Endodermal cell (in vitro differentiated cells): Measurements from ENCODE around the gene PPP1R14C. TPM values are rescaled to one million over a fixed set of nuclear protein-coding genes. Genes with fewer than 3 reads are reported as not detected.

Experiments used
- DNase-seq: peaks from one replicate; pipeline ENCODE4 v3.0.0-alpha.2; 2017
- H3K27ac ChIP-seq: 2 replicates; pipeline ENCODE4 v1.5.1; 2013; ENCODE audit warnings: mild to moderate bottlenecking, low read depth, low read length, moderate library complexity
- H3K27me3 ChIP-seq: 2 replicates; pipeline ENCODE4 v1.6.1; 2013; ENCODE audit warnings: mild to moderate bottlenecking, low read length, moderate library complexity; ENCODE audit not compliant: insufficient read depth, control insufficient read depth, poor library complexity, severe bottlenecking
- H3K36me3 ChIP-seq: 2 replicates; pipeline ENCODE4 v1.7.0; 2013; ENCODE audit warnings: mild to moderate bottlenecking, low read length, moderate library complexity; ENCODE audit not compliant: control insufficient read depth, insufficient read depth
- H3K4me1 ChIP-seq: one replicate; pipeline ENCODE4 v1.7.0; 2013; ENCODE audit warnings: low read length; ENCODE audit not compliant: control insufficient read depth, insufficient read depth
- H3K4me3 ChIP-seq: 2 replicates; pipeline ENCODE4 v1.5.1; 2013; ENCODE audit warnings: mild to moderate bottlenecking, low read length, moderate library complexity
- H3K9ac ChIP-seq: 2 replicates; pipeline ENCODE4 v1.6.1; 2013; ENCODE audit warnings: mild to moderate bottlenecking, low read length, moderate library complexity; ENCODE audit not compliant: poor library complexity, severe bottlenecking; ENCODE audit errors: extremely low read depth
- H3K9me3 ChIP-seq: 2 replicates; pipeline ENCODE4 v1.6.1; 2013; ENCODE audit warnings: mild to moderate bottlenecking, low read length, moderate library complexity; ENCODE audit not compliant: control insufficient read depth
- H3K27ac Mint-ChIP-seq: 2 replicates; pipeline ENCODE4 v1.8.0; 2020; ENCODE audit warnings: mixed read lengths
- H3K27me3 Mint-ChIP-seq: 2 replicates; pipeline ENCODE4 v1.8.0; 2021; ENCODE audit warnings: mild to moderate bottlenecking, mixed read lengths; ENCODE audit not compliant: insufficient read depth
- H3K36me3 Mint-ChIP-seq: 2 replicates; pipeline ENCODE4 v1.8.0; 2020; ENCODE audit warnings: low read depth, mixed read lengths
- H3K4me1 Mint-ChIP-seq: 2 replicates; pipeline ENCODE4 v1.8.0; 2020; ENCODE audit warnings: mixed read lengths
- H3K4me3 Mint-ChIP-seq: 2 replicates; pipeline ENCODE4 v1.8.0; 2020; ENCODE audit warnings: mild to moderate bottlenecking, moderate library complexity, mixed read lengths
- H3K9me3 Mint-ChIP-seq: 2 replicates; pipeline ENCODE4 v1.8.0; 2020; ENCODE audit warnings: mild to moderate bottlenecking, mixed read lengths
- CTCF ChIP-seq: fragments of 200-600 bp; sonication (generic); conservative IDR thresholded peaks from 2 replicates; pipeline ENCODE4 v1.5.0; 2021; ENCODE audit warnings: antibody characterized with exemption, mild to moderate bottlenecking
- WGBS, 2 experiments: methylation state at CpG; one replicate each; pipeline versions ENCODE4 v1.1.5 to v1.1.7; 2013; ENCODE audit warnings: missing lambda C conversion rate in 2 of 2, mixed read lengths in 1 of 2; ENCODE audit not compliant: insufficient coverage in 1 of 2, insufficient read length in 1 of 2; 5-methylcytosine and 5-hydroxymethylcytosine counted together
- total RNA-seq, 2 donors: library from RNA; stranded (reverse); fragmentation: NEBNext Ultra II Directional in 1 of 2; extraction: Animal tissue kit (Norgen Biotek cat#: 25700) in 1 of 2; gene quantifications; 2 replicates in 1 of 2; 3 replicates in 1 of 2; pipeline ENCODE4 v1.2.1, GENCODE V29; 2021

Gene PPP1R14C
- total RNA-seq, 2 donors from 2014 or later: 0.20 to 0.29 TPM

- H3K36me3 ChIP-seq: no peaks in the 10 kb centered on the region
- Mint-ChIP-seq H3K4me1 (no peaks in the 10 kb centered on the region), H3K36me3 (no peaks in the 10 kb centered on the region), H3K27me3 (peaks cover 6% of the 10 kb centered on the region), H3K4me3 (no peak overlapping the region), H3K27ac (no peak overlapping the region), H3K9me3 (peaks cover under 1% of the 10 kb centered on the region)
- no peaks in the 10 kb centered on the region for H3K27me3 ChIP-seq
- 100% methylated on average over 1 of the region's 1 CpG; no CpG with 5 or more reads in 1 of the 2 experiments for WGBS, 2 experiments
- no peak for DNase-seq
- no peaks in the 10 kb centered on the region for H3K4me1 ChIP-seq
- no peak overlapping the region for H3K9ac ChIP-seq
- no peak overlapping the region for H3K27ac ChIP-seq
- H3K9me3 ChIP-seq: no peaks in the 10 kb centered on the region
- H3K4me3 ChIP-seq: no peak overlapping the region
- no peak for TF ChIP-seq CTCF
Measured at GRCh38 chr6:150280703-150281102, 137.9 kb downstream of the PPP1R14C start.

GRCh38 chr6:150281767-150282166, 138.9 kb downstream of the PPP1R14C start:
- TF ChIP-seq CTCF: no peak
- H3K27me3 ChIP-seq: no peaks in the 10 kb centered on the region
- DNase-seq: no peak
- Mint-ChIP-seq H3K27ac (no peak overlapping the region), H3K9me3 (peaks cover 7% of the 10 kb centered on the region), H3K4me1 (no peaks in the 10 kb centered on the region), H3K36me3 (no peaks in the 10 kb centered on the region), H3K4me3 (no peak overlapping the region), H3K27me3 (peaks cover 4% of the 10 kb centered on the region)
- H3K4me3 ChIP-seq: no peak overlapping the region
- H3K4me1 ChIP-seq: no peaks in the 10 kb centered on the region
- H3K27ac ChIP-seq: no peak overlapping the region
- H3K9me3 ChIP-seq: no peaks in the 10 kb centered on the region
- no peak overlapping the region for H3K9ac ChIP-seq
- no peaks in the 10 kb centered on the region for H3K36me3 ChIP-seq

- H3K4me1 ChIP-seq: no peaks in the 10 kb centered on the region
- Mint-ChIP-seq H3K4me3 (no peak overlapping the region), H3K4me1 (no peaks in the 10 kb centered on the region), H3K36me3 (no peaks in the 10 kb centered on the region), H3K27ac (no peak overlapping the region), H3K9me3 (peaks cover 8% of the 10 kb centered on the region), H3K27me3 (peaks cover 4% of the 10 kb centered on the region)
- H3K9ac ChIP-seq: no peak overlapping the region
- no peak for TF ChIP-seq CTCF
- H3K27me3 ChIP-seq: no peaks in the 10 kb centered on the region
- no peaks in the 10 kb centered on the region for H3K36me3 ChIP-seq
- H3K4me3 ChIP-seq: no peak overlapping the region
- no peaks in the 10 kb centered on the region for H3K9me3 ChIP-seq
- no peak for DNase-seq
- H3K27ac ChIP-seq: no peak overlapping the region
Measured at GRCh38 chr6:150282806-150283205, 140.0 kb downstream of the PPP1R14C start.
